Measurements from ENCODE around the gene SUGCT.
"Not testable (repeated sequence)": the region's sequence is repeated elsewhere in the genome, so short reads cannot be mapped to it uniquely, and the experiment has no call there.

SUGCT gene

GRCh38 chr7:40138973-40139372 lies 4.2 kb downstream of the SUGCT start:
- no peak for DNase-seq (ENCODE audit: low read depth in 1 of 2, low spot score in 1 of 2)

- not testable (repeated sequence) for DNase-seq (ENCODE audit: low read depth in 1 of 2, low spot score in 1 of 2)
These were observed 5.1 kb downstream of the SUGCT start for GRCh38 chr7:40139891-40140290.

- not testable (repeated sequence) for DNase-seq (ENCODE audit: low read depth in 1 of 2, low spot score in 1 of 2)
These were observed 7.1 kb downstream of the SUGCT start for GRCh38 chr7:40141916-40142315.

- not testable (repeated sequence) for DNase-seq (ENCODE audit: low read depth in 1 of 2, low spot score in 1 of 2)
These were observed 10.9 kb downstream of the SUGCT start for GRCh38 chr7:40145596-40146130.

- DNase-seq (ENCODE audit: low read depth in 1 of 2, low spot score in 1 of 2) = no peak
These were observed 12.8 kb downstream of the SUGCT start for GRCh38 chr7:40147371-40148246.

- DNase-seq (ENCODE audit: low read depth in 1 of 2, low spot score in 1 of 2) = not testable (repeated sequence)
These were observed 13.4 kb downstream of the SUGCT start for GRCh38 chr7:40148247-40148580.

- no peak for DNase-seq (ENCODE audit: low read depth in 1 of 2, low spot score in 1 of 2)
These were observed 13.9 kb downstream of the SUGCT start for GRCh38 chr7:40148671-40149070.

GRCh38 chr7:40151504-40151903 lies 16.7 kb downstream of the SUGCT start:
- DNase-seq (ENCODE audit: low read depth in 1 of 2, low spot score in 1 of 2) = no peak

- no peak for DNase-seq (ENCODE audit: low read depth in 1 of 2, low spot score in 1 of 2)
These were observed 22.2 kb downstream of the SUGCT start for GRCh38 chr7:40156988-40157387.

GRCh38 chr7:40162516-40162915 lies 27.7 kb downstream of the SUGCT start:
- DNase-seq (ENCODE audit: low read depth in 1 of 2, low spot score in 1 of 2) = no peak

GRCh38 chr7:40165216-40165615 lies 30.4 kb downstream of the SUGCT start:
- DNase-seq (ENCODE audit: low read depth in 1 of 2, low spot score in 1 of 2) = no peak

- DNase-seq (ENCODE audit: low read depth in 1 of 2, low spot score in 1 of 2) = no peak
These were observed 32.5 kb downstream of the SUGCT start for GRCh38 chr7:40167291-40167690.

- DNase-seq (ENCODE audit: low read depth in 1 of 2, low spot score in 1 of 2) = not testable (repeated sequence)
These were observed 33.5 kb downstream of the SUGCT start for GRCh38 chr7:40168266-40168665.

- DNase-seq (ENCODE audit: low read depth in 1 of 2, low spot score in 1 of 2) = not testable (repeated sequence)
These were observed 38.3 kb downstream of the SUGCT start for GRCh38 chr7:40173121-40173520.

GRCh38 chr7:40175256-40175655 lies 40.5 kb downstream of the SUGCT start:
- DNase-seq (ENCODE audit: low read depth in 1 of 2, low spot score in 1 of 2) = not testable (repeated sequence)

- DNase-seq (ENCODE audit: low read depth in 1 of 2, low spot score in 1 of 2) = no peak
These were observed 41.1 kb downstream of the SUGCT start for GRCh38 chr7:40175725-40176510.

GRCh38 chr7:40177071-40177470 lies 42.3 kb downstream of the SUGCT start:
- DNase-seq (ENCODE audit: low read depth in 1 of 2, low spot score in 1 of 2) = no peak

- no peak for DNase-seq (ENCODE audit: low read depth in 1 of 2, low spot score in 1 of 2)
These were observed 47.6 kb downstream of the SUGCT start for GRCh38 chr7:40182452-40182851.

GRCh38 chr7:40186586-40186985 lies 51.8 kb downstream of the SUGCT start:
- no peak for DNase-seq (ENCODE audit: low read depth in 1 of 2, low spot score in 1 of 2)

GRCh38 chr7:40192036-40192435 lies 57.2 kb downstream of the SUGCT start:
- no peak for DNase-seq (ENCODE audit: low read depth in 1 of 2, low spot score in 1 of 2)

- DNase-seq (ENCODE audit: low read depth in 1 of 2, low spot score in 1 of 2) = no peak
These were observed 59.9 kb downstream of the SUGCT start for GRCh38 chr7:40194745-40195144.

GRCh38 chr7:40197527-40197926 lies 62.7 kb downstream of the SUGCT start:
- DNase-seq (ENCODE audit: low read depth in 1 of 2, low spot score in 1 of 2) = no peak
